MM.1S (cell line): ENCODE measurements around the gene UBE2G2.

Source experiments
- CTCF ChIP-seq: fragments of 300-600 bp; sonication (generic); IDR thresholded peaks from 2 replicates; pipeline ENCODE4 v1.5.1; 2016; ENCODE audit warnings: antibody characterized with exemption, low read length, mixed read lengths
- EZH2 ChIP-seq: fragments of 300-600 bp; sonication (generic); optimal IDR thresholded peaks from 2 replicates; pipeline ENCODE3; 2017; ENCODE audit warnings: low read depth, mild to moderate bottlenecking, antibody characterized with exemption, low read length, mixed read lengths
- EZH2phosphoT487 ChIP-seq: fragments of 300-600 bp; sonication (generic); IDR thresholded peaks from 2 replicates; pipeline ENCODE4 v1.6.1; 2018; ENCODE audit warnings: antibody characterized with exemption, low read length

- no peak for TF ChIP-seq CTCF
- no peak for TF ChIP-seq EZH2
- TF ChIP-seq EZH2phosphoT487, result no peak
Measured at GRCh38 chr21:44763451-44764318, 37.9 kb downstream of the UBE2G2 start.
